Neutrophil (primary cell): ENCODE results near the gene TMEFF2.

ENCODE experiments used
- H3K27ac ChIP-seq: fragments of 200-600 bp; sonication (generic); 2 replicates; pipeline ENCODE4 v1.5.1; 2016; ENCODE audit warnings: mild to moderate bottlenecking, moderate library complexity
- H3K27me3 ChIP-seq: fragments of 200-600 bp; sonication (generic); 2 replicates; pipeline ENCODE4 v1.6.0; 2016; ENCODE audit warnings: mild to moderate bottlenecking
- H3K36me3 ChIP-seq: fragments of 200-600 bp; sonication (generic); 2 replicates; pipeline ENCODE4 v1.5.1; 2017
- H3K4me1 ChIP-seq, 2 experiments: fragments of 200-600 bp in 1 of 2; sonication (generic) in 1 of 2; 1 replicate in 1 of 2; 2 replicates in 1 of 2; pipeline versions ENCODE4 v1.5.1 to v1.6.1; 2013 to 2016; ENCODE audit warnings: low read depth in 1 of 2, low read length in 1 of 2, mild to moderate bottlenecking in 1 of 2, moderate library complexity in 1 of 2; ENCODE audit not compliant: control insufficient read depth in 1 of 2, insufficient read depth in 1 of 2
- H3K4me3 ChIP-seq, 2 experiments: fragments of 200-600 bp in 1 of 2; sonication (generic) in 1 of 2; 1 replicate in 1 of 2; 2 replicates in 1 of 2; pipeline ENCODE4 v1.5.1; 2013 to 2016; ENCODE audit warnings: low read depth in 1 of 2, low read length in 1 of 2, mild to moderate bottlenecking in 1 of 2, moderate library complexity in 1 of 2
- H3K9me3 ChIP-seq: fragments of 200-600 bp; sonication (generic); 2 replicates; pipeline ENCODE4 v1.5.1; 2016
- TF ChIP-seq, protein P1 (sequence below): fragments of 200-600 bp; sonication (generic); IDR thresholded peaks from 2 replicates; pipeline ENCODE4 v1.5.1; 2016; ENCODE audit warnings: antibody characterized with exemption

Gene TMEFF2

DNA sequence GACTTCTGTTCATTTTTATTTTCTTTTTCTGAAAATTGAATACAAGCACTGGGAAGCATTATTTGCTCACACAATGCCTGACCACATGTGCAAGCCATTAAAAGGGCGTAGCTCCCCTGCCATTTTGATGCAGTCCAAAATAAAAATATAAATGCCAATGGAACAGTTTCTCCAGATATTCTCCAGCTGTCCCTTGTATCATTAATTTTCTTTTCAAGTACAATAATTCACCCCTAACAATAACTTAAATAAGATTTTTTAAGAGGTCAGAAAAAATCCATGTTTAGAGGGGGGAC lies 168.0 kb downstream of the TMEFF2 start:
- H3K4me3 ChIP-seq = no peak overlapping the region
- no peak overlapping the region for H3K27ac ChIP-seq
- no peaks in the 10 kb centered on the region for H3K27me3 ChIP-seq
- TF ChIP-seq, protein P1, sequence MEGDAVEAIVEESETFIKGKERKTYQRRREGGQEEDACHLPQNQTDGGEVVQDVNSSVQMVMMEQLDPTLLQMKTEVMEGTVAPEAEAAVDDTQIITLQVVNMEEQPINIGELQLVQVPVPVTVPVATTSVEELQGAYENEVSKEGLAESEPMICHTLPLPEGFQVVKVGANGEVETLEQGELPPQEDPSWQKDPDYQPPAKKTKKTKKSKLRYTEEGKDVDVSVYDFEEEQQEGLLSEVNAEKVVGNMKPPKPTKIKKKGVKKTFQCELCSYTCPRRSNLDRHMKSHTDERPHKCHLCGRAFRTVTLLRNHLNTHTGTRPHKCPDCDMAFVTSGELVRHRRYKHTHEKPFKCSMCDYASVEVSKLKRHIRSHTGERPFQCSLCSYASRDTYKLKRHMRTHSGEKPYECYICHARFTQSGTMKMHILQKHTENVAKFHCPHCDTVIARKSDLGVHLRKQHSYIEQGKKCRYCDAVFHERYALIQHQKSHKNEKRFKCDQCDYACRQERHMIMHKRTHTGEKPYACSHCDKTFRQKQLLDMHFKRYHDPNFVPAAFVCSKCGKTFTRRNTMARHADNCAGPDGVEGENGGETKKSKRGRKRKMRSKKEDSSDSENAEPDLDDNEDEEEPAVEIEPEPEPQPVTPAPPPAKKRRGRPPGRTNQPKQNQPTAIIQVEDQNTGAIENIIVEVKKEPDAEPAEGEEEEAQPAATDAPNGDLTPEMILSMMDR = no peak
- no peaks in the 10 kb centered on the region for H3K36me3 ChIP-seq
- H3K4me1 ChIP-seq = no peaks in the 10 kb centered on the region
- no peaks in the 10 kb centered on the region for H3K9me3 ChIP-seq

DNA sequence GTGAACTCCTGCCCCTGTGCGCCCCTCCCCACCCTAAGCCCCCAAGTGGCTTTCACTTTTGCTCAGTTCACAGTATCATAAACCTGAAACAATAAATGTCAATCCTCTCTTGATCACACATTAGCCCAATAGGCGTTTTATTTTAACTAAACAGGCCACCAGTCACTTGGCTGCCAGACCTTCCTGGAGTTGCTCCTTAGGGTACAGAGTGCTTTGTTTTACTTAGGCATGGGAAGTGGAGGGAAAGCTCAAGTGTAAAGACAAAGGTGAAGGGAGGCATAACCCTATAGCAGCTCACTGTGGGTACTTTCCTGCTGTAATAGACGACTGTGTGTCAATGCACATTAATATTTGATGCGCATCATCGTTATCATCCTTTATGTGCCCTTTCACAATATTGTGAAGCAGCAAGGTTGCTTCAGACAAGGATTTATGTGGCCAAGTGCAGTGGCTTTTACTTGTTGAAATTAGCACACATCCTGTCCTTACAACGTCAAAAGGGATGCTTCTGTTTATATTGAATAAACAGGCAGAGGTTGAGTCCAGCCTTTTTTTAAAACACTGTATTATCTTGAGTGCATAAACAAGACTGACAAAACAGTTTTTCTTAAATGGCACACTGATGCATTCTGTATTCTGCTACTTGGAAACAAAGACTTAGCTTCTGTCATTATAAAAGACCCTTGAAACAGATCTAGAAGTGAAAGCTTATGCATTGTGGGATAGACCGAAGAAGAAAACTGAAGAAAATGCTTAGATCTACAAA lies 168.5 kb downstream of the TMEFF2 start:
- H3K27ac ChIP-seq = no peak overlapping the region
- TF ChIP-seq, protein P1 = no peak
- H3K4me1 ChIP-seq = no peaks in the 10 kb centered on the region
- no peaks in the 10 kb centered on the region for H3K36me3 ChIP-seq
- H3K4me3 ChIP-seq = no peak overlapping the region
- no peaks in the 10 kb centered on the region for H3K9me3 ChIP-seq
- no peaks in the 10 kb centered on the region for H3K27me3 ChIP-seq

DNA sequence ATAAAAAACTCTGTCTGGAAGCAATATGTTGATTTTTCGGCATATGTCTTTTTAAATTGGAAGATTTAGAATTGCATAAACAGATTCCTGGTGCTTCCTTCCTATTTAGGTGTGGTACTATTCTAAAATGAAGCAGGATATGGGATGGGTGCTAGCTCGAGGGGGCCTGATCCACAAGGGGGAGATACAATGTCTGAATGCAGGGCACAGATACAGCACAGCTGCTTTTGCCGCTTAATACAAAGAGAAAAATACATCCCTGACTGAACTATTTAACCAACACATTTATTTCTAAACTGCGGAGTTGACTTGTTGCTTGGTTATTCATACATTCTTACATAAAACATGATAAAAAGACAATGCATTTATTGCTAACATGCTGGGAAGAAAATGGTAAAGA lies 169.1 kb downstream of the TMEFF2 start:
- H3K27me3 ChIP-seq = no peaks in the 10 kb centered on the region
- H3K4me3 ChIP-seq = no peak overlapping the region
- TF ChIP-seq, protein P1 = no peak
- no peak overlapping the region for H3K27ac ChIP-seq
- no peaks in the 10 kb centered on the region for H3K9me3 ChIP-seq
- no peaks in the 10 kb centered on the region for H3K4me1 ChIP-seq
- H3K36me3 ChIP-seq = no peaks in the 10 kb centered on the region

DNA sequence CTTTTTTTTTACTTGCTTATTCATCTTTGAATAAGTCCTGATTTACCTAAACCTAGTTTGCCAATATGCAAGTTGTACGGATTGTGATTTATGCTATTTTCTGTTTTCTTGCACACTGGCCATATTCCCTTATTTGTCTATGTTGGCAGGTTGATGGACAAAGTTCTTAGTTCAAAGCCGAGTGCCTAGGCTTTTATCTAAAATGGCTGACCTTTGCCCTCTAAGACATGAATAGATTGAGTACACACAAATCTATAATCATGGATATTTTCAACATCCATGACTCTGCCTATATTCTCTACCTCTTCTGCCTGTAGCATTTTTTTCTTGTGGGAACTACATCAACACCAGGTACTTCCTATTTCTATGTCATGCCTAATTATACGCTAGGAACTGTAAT lies 171.7 kb downstream of the TMEFF2 start:
- H3K9me3 ChIP-seq = no peaks in the 10 kb centered on the region
- H3K4me1 ChIP-seq = peaks cover 3 to 6% of the 10 kb centered on the region in 2 experiments
- H3K4me3 ChIP-seq = no peak overlapping the region
- no peaks in the 10 kb centered on the region for H3K36me3 ChIP-seq
- TF ChIP-seq, protein P1 = no peak
- no peaks in the 10 kb centered on the region for H3K27me3 ChIP-seq
- no peak overlapping the region for H3K27ac ChIP-seq

DNA sequence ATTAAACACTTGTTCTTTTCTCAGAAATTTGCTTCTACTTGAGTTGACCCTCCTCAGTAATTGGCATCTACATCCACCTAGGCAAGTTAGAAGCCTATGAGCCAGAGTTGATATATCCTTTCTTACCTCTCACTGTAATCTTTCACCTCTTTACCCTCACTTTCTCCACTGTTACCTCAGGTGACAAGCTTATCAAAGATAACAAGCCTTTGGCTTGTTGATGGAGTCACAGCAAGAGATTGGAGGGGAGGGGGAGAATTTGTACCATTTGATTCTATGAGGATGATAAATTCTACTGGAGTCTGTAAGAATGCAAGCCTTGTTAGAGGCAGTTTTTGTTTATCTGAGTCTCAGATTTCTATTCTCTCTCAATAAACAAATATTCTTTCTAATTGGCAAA lies 176.9 kb downstream of the TMEFF2 start:
- peaks cover 3 to 11% of the 10 kb centered on the region in 2 experiments for H3K4me1 ChIP-seq
- H3K4me3 ChIP-seq = no peak overlapping the region
- no peak overlapping the region for H3K27ac ChIP-seq
- no peaks in the 10 kb centered on the region for H3K27me3 ChIP-seq
- TF ChIP-seq, protein P1 = no peak
- H3K36me3 ChIP-seq = no peaks in the 10 kb centered on the region
- no peaks in the 10 kb centered on the region for H3K9me3 ChIP-seq
